Measurements from ENCODE around the gene PLEKHD1.

PLEKHD1 gene

GRCh38 chr14:69525896-69526295 lies 41.4 kb downstream of the PLEKHD1 start:
- Histone ChIP-seq H3K9me3 (ENCODE audit: control insufficient read depth, insufficient read depth, low read length) (no peaks in the 10 kb centered on the region), H3K36me3 (ENCODE audit: control insufficient read depth, low read length) (no peaks in the 10 kb centered on the region), H4K20me1 (ENCODE audit: control insufficient read depth, insufficient read depth, low read depth, low read length) (no peaks in the 10 kb centered on the region), H3K27ac (ENCODE audit: low read depth, low read length) (no peak overlapping the region), H3K9me2 (replicated peaks; ENCODE audit: control insufficient read depth, low read length) (no peaks in the 10 kb centered on the region), H3K4me1 (ENCODE audit: control insufficient read depth, low read length) (no peaks in the 10 kb centered on the region), H3K4me2 (ENCODE audit: low read length) (no peak overlapping the region), H3K4me3 (ENCODE audit: low read length) (no peak overlapping the region), H3K27me3 (ENCODE audit: control insufficient read depth, low read length) (no peaks in the 10 kb centered on the region), H3F3A (ENCODE audit: control insufficient read depth, insufficient read depth) (no peaks in the 10 kb centered on the region), H3K79me2 (ENCODE audit: control insufficient read depth, low read length) (no peaks in the 10 kb centered on the region)
- TF ChIP-seq CTCF (IDR thresholded peaks at IDR 0.05; ENCODE audit: low read depth, low read length, poor library complexity, severe bottlenecking) (no peak), EZH2phosphoT487 (IDR thresholded peaks at IDR 0.05; ENCODE audit: borderline replicate concordance, low read length) (no peak)

GRCh38 chr14:69527635-69528034 lies 43.1 kb downstream of the PLEKHD1 start:
- no peaks in the 10 kb centered on the region for H3K9me3 ChIP-seq (ENCODE audit: control insufficient read depth, insufficient read depth, low read length)
- H3K27me3 ChIP-seq (ENCODE audit: control insufficient read depth, low read length), result 0 out of 2 replicates have a peak, but pooled peaks cover 2% of the 10 kb centered on the region
- no peak overlapping the region for H3K4me3 ChIP-seq (ENCODE audit: low read length)
- H3F3A ChIP-seq (ENCODE audit: control insufficient read depth, insufficient read depth), result no peaks in the 10 kb centered on the region
- no peaks in the 10 kb centered on the region for H3K79me2 ChIP-seq (ENCODE audit: control insufficient read depth, low read length)
- no peak overlapping the region for H3K27ac ChIP-seq (ENCODE audit: low read depth, low read length)
- no peak overlapping the region for H3K4me2 ChIP-seq (ENCODE audit: low read length)
- no peaks in the 10 kb centered on the region for H3K4me1 ChIP-seq (ENCODE audit: control insufficient read depth, low read length)
- H3K36me3 ChIP-seq (ENCODE audit: control insufficient read depth, low read length), result no peaks in the 10 kb centered on the region
- H3K9me2 ChIP-seq (replicated peaks; ENCODE audit: control insufficient read depth, low read length), result no peaks in the 10 kb centered on the region
- no peaks in the 10 kb centered on the region for H4K20me1 ChIP-seq (ENCODE audit: control insufficient read depth, insufficient read depth, low read depth, low read length)
- TF ChIP-seq CTCF (IDR thresholded peaks at IDR 0.05; ENCODE audit: low read depth, low read length, poor library complexity, severe bottlenecking) (no peak), EZH2phosphoT487 (IDR thresholded peaks at IDR 0.05; ENCODE audit: borderline replicate concordance, low read length) (no peak)

- H3K9me3 ChIP-seq (ENCODE audit: control insufficient read depth, insufficient read depth, low read length), result no peaks in the 10 kb centered on the region
- no peaks in the 10 kb centered on the region for H3K4me1 ChIP-seq (ENCODE audit: control insufficient read depth, low read length)
- no peaks in the 10 kb centered on the region for H3K9me2 ChIP-seq (replicated peaks; ENCODE audit: control insufficient read depth, low read length)
- no peaks in the 10 kb centered on the region for H3F3A ChIP-seq (ENCODE audit: control insufficient read depth, insufficient read depth)
- no peaks in the 10 kb centered on the region for H3K79me2 ChIP-seq (ENCODE audit: control insufficient read depth, low read length)
- no peaks in the 10 kb centered on the region for H4K20me1 ChIP-seq (ENCODE audit: control insufficient read depth, insufficient read depth, low read depth, low read length)
- no peaks in the 10 kb centered on the region for H3K36me3 ChIP-seq (ENCODE audit: control insufficient read depth, low read length)
- no peak overlapping the region for H3K27ac ChIP-seq (ENCODE audit: low read depth, low read length)
- H3K4me2 ChIP-seq (ENCODE audit: low read length), result no peak overlapping the region
- no peak for TF ChIP-seq CTCF (IDR thresholded peaks at IDR 0.05; ENCODE audit: low read depth, low read length, poor library complexity, severe bottlenecking)
- TF ChIP-seq EZH2phosphoT487 (IDR thresholded peaks at IDR 0.05; ENCODE audit: borderline replicate concordance, low read length), result no peak
- no peak overlapping the region for H3K4me3 ChIP-seq (ENCODE audit: low read length)
- H3K27me3 ChIP-seq (ENCODE audit: control insufficient read depth, low read length), result peaks cover 6% of the 10 kb centered on the region; the same call in 1 of the 2 replicates
These were observed 43.6 kb downstream of the PLEKHD1 start for GRCh38 chr14:69528143-69528542.
